ENCODE measurements around the gene PLSCR4. TPM values are rescaled to one million over a fixed set of nuclear protein-coding genes. Genes with fewer than 3 reads are reported as not detected.

The PLSCR4 gene
- total RNA-seq, 1 experiment from 2014 or later, result 1.3 TPM

DNA sequence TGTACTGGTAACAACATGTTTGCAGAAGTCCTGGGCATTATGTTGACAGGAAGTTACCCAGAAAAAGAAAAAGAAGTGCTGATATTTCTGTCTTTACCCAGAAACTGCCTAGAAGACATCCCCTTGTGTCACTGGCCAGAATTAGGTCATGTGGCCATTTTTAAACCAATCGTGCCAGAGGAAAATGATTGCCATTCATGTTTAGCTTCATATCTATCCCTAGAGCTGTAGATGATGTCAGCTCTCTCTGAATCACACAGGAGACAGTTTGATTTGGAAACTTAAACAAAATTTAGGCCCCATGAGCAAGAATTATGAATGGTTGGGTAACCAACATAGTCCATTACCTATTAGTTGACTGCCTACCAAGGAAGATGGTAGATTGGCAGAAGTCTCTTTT, 81.0 kb downstream of the PLSCR4 start:
- no peaks in the 10 kb centered on the region for H3K9me3 ChIP-seq (ENCODE audit: low read depth, low read length, poor library complexity, severe bottlenecking)
- no peak overlapping the region for H3K27ac ChIP-seq (ENCODE audit: low read depth, low read length, poor library complexity, severe bottlenecking)
- H3K4me3 ChIP-seq (ENCODE audit: low read depth, low read length, poor library complexity, severe bottlenecking), result no peak overlapping the region
- no peaks in the 10 kb centered on the region for H3K36me3 ChIP-seq (ENCODE audit: insufficient read depth, low read length, poor library complexity, severe bottlenecking)
- POLR2A ChIA-PET (ENCODE audit: low non-redundant PET), result interaction anchor here (0.8 kb wide), 1 partner anchor 35 kb away, joined by 7 read pairs; no protein-coding TSS in a partner anchor
- intact Hi-C loops (cut with micrococcal nuclease; ENCODE audit: unreplicated experiment), result no loop called here
- BruUV-seq (replicated peaks), result no TSS peak
- no peak for DNase-seq (ENCODE audit: low spot score)
- H3K27me3 ChIP-seq (replicated peaks; ENCODE audit: insufficient read depth, low read depth, low read length, poor library complexity), result no peaks in the 10 kb centered on the region
- TF ChIP-seq CTCF (conservative IDR thresholded peaks at IDR 0.05; ENCODE audit: low read depth, low read length), result no peak
- TF ChIP-seq EZH2 (IDR thresholded peaks at IDR 0.05; ENCODE audit: borderline replicate concordance, low read depth, low read length, poor library complexity, severe bottlenecking), result no peak
- CTCF ChIA-PET, result no interaction called here
- H3K4me1 ChIP-seq (ENCODE audit: insufficient read depth, low read length, poor library complexity, severe bottlenecking), result no peaks in the 10 kb centered on the region

GRCh38 chr3:146166826-146167225, 84.1 kb downstream of the PLSCR4 start:
- H3K9me3 ChIP-seq (ENCODE audit: low read depth, low read length, poor library complexity, severe bottlenecking), result no peaks in the 10 kb centered on the region
- H3K4me1 ChIP-seq (ENCODE audit: insufficient read depth, low read length, poor library complexity, severe bottlenecking), result peaks cover 13% of the 10 kb centered on the region
- CTCF ChIA-PET, result no interaction called here
- POLR2A ChIA-PET (ENCODE audit: low non-redundant PET), result no interaction called here
- H3K27me3 ChIP-seq (replicated peaks; ENCODE audit: insufficient read depth, low read depth, low read length, poor library complexity), result no peaks in the 10 kb centered on the region
- DNase-seq (ENCODE audit: low spot score), result no peak
- no peaks in the 10 kb centered on the region for H3K36me3 ChIP-seq (ENCODE audit: insufficient read depth, low read length, poor library complexity, severe bottlenecking)
- no TSS peak for BruUV-seq (replicated peaks)
- H3K4me3 ChIP-seq (ENCODE audit: low read depth, low read length, poor library complexity, severe bottlenecking), result no peak overlapping the region
- H3K27ac ChIP-seq (ENCODE audit: low read depth, low read length, poor library complexity, severe bottlenecking), result no peak overlapping the region
- intact Hi-C loops (cut with micrococcal nuclease; ENCODE audit: unreplicated experiment), result no loop called here
- TF ChIP-seq CTCF (conservative IDR thresholded peaks at IDR 0.05; ENCODE audit: low read depth, low read length) (no peak), EZH2 (IDR thresholded peaks at IDR 0.05; ENCODE audit: borderline replicate concordance, low read depth, low read length, poor library complexity, severe bottlenecking) (no peak)

- H3K27ac ChIP-seq (ENCODE audit: low read depth, low read length, poor library complexity, severe bottlenecking), result no peak overlapping the region
- TF ChIP-seq EZH2 (IDR thresholded peaks at IDR 0.05; ENCODE audit: borderline replicate concordance, low read depth, low read length, poor library complexity, severe bottlenecking) (no peak), CTCF (conservative IDR thresholded peaks at IDR 0.05; ENCODE audit: low read depth, low read length) (no peak)
- intact Hi-C loops (cut with micrococcal nuclease; ENCODE audit: unreplicated experiment), result no loop called here
These were observed 84.5 kb downstream of the PLSCR4 start for GRCh38 chr3:146166415-146166821.

More at GRCh38 chr3:146166415-146166821, 84.5 kb downstream of the PLSCR4 start:
- BruUV-seq (replicated peaks), result no TSS peak
- Histone ChIP-seq H3K9me3 (ENCODE audit: low read depth, low read length, poor library complexity, severe bottlenecking) (no peaks in the 10 kb centered on the region), H3K36me3 (ENCODE audit: insufficient read depth, low read length, poor library complexity, severe bottlenecking) (no peaks in the 10 kb centered on the region), H3K27me3 (replicated peaks; ENCODE audit: insufficient read depth, low read depth, low read length, poor library complexity) (no peaks in the 10 kb centered on the region), H3K4me1 (ENCODE audit: insufficient read depth, low read length, poor library complexity, severe bottlenecking) (peaks cover 16% of the 10 kb centered on the region), H3K4me3 (ENCODE audit: low read depth, low read length, poor library complexity, severe bottlenecking) (no peak overlapping the region)
- CTCF ChIA-PET, result no interaction called here
- POLR2A ChIA-PET (ENCODE audit: low non-redundant PET), result no interaction called here
- no peak for DNase-seq (ENCODE audit: low spot score)
